Measurements from ENCODE around the gene DUSP7.

DNA sequence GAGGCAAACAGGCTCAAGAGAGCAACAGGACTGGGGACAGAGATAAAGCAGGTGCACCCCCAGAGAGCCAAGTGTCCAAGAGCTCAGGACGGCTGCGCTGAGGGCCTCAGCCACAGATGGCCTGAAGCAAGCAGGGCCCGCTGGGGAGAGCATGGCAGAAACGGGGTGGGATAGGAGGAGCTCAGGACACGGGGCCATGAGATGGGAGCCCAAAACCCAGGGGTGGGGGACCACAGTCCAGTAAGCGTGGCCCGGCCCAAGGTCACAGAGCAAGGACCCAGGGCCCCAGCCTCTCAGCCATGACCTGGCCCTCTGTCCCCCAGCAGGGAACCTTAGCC lies 9.5 kb downstream of the DUSP7 start:
- TF ChIP-seq, protein P1, sequence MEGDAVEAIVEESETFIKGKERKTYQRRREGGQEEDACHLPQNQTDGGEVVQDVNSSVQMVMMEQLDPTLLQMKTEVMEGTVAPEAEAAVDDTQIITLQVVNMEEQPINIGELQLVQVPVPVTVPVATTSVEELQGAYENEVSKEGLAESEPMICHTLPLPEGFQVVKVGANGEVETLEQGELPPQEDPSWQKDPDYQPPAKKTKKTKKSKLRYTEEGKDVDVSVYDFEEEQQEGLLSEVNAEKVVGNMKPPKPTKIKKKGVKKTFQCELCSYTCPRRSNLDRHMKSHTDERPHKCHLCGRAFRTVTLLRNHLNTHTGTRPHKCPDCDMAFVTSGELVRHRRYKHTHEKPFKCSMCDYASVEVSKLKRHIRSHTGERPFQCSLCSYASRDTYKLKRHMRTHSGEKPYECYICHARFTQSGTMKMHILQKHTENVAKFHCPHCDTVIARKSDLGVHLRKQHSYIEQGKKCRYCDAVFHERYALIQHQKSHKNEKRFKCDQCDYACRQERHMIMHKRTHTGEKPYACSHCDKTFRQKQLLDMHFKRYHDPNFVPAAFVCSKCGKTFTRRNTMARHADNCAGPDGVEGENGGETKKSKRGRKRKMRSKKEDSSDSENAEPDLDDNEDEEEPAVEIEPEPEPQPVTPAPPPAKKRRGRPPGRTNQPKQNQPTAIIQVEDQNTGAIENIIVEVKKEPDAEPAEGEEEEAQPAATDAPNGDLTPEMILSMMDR (IDR thresholded peaks at IDR 0.05), result no peak
- TF ChIP-seq EZH2 (IDR thresholded peaks at IDR 0.05), result no peak
